HCT116 (cell line): ENCODE measurements around the gene GLI3. TPM values are rescaled to one million over a fixed set of nuclear protein-coding genes. Genes with fewer than 3 reads are reported as not detected.

ENCODE experiments used
- ATAC-seq: fragments of 200-7000 bp; cut with Tn5 transposase; 2 replicates; pipeline ENCODE4 v1.9.1; 2020; ENCODE audit warnings: mild to moderate bottlenecking, moderate library complexity
- BruUV-seq: library from RNA; stranded (reverse); fragments of 400-500 nt; replicated peaks from 2 replicates; lab custom pipeline; 2021; lab: Mats Ljungman, UMichigan
- CTCF ChIA-PET: fragments of 300-600 bp; sonication (Branson Sonifier 250); formaldehyde crosslinking; loops from one replicate; lab custom pipeline; 2021; ENCODE audit warnings: antibody characterized with exemption; lab: Charles Lee
- POLR2A ChIA-PET: fragments of 300-600, 350-600 bp; sonication (Branson Sonifier 250); formaldehyde crosslinking; loops from one replicate; lab custom pipeline; 2021; ENCODE audit warnings: antibody characterized with exemption; lab: Charles Lee
- RAD21 ChIA-PET, 2 experiments: fragments of 300-600 bp; sonication (Branson Sonifier 250); formaldehyde crosslinking; loops; one replicate each; lab custom pipeline; 2023; ENCODE audit warnings: low total read pairs in 2 of 2; ENCODE audit not compliant: uncharacterized antibody in 2 of 2, unreplicated experiment in 2 of 2, low non-redundant PET in 1 of 2; lab: Charles Lee
- DNase-seq: peaks from one replicate; pipeline ENCODE4 v3.0.0-alpha.2; 2010; ENCODE audit warnings: low read depth, low spot score
- H2AFZ ChIP-seq: fragments of 200-600 bp; shearing (Covaris generic), sonication (generic); 2 replicates; pipeline ENCODE4 v1.6.1; 2017; ENCODE audit warnings: low read depth, mixed run types, mixed read lengths, antibody characterized with exemption, low read length; ENCODE audit not compliant: poor library complexity, severe bottlenecking
- H3K27ac ChIP-seq: 2 replicates; pipeline ENCODE4 v1.5.1; 2012; ENCODE audit warnings: low read depth, low read length
- H3K27me3 ChIP-seq: fragments of 200-600 bp; sonication (generic); 2 replicates; pipeline ENCODE4 v1.6.1; 2016; ENCODE audit warnings: mixed run types, low read length, mixed read lengths; ENCODE audit not compliant: insufficient read depth
- H3K36me3 ChIP-seq, 2 experiments: fragments of 200-500 bp in 1 of 2; fragments of 200-600 bp in 1 of 2; sonication (Bioruptor generic) in 1 of 2; sonication (generic) in 1 of 2; 2 replicates each; pipeline versions ENCODE4 v1.5.1 to v1.6.1; 2014 to 2016; ENCODE audit warnings: low read length in 2 of 2, inconsistent platforms in 1 of 2, mixed read lengths in 1 of 2, mixed run types in 1 of 2; ENCODE audit not compliant: insufficient read depth in 2 of 2, control insufficient read depth in 1 of 2
- H3K4me1 ChIP-seq, 2 experiments: fragments of 200-600 bp in 1 of 2; sonication (generic) in 1 of 2; 2 replicates each; pipeline versions ENCODE4 v1.5.1 to v1.6.1; 2012 to 2017; ENCODE audit warnings: low read length in 2 of 2, inconsistent platforms in 1 of 2, mild to moderate bottlenecking in 1 of 2, mixed read lengths in 1 of 2, mixed run types in 1 of 2, moderate library complexity in 1 of 2; ENCODE audit not compliant: insufficient read depth in 2 of 2, control insufficient read depth in 1 of 2
- H3K4me2 ChIP-seq: fragments of 200-600 bp; sonication (generic); 2 replicates; pipeline ENCODE4 v1.6.1; 2017; ENCODE audit warnings: mixed run types, low read length, mixed read lengths
- H3K4me3 ChIP-seq, 2 experiments: fragments of 200-600 bp in 1 of 2; sonication (generic) in 1 of 2; replicated peaks in 1 of 2; 2 replicates each; pipeline ENCODE4 v1.5.1; 2011 to 2016; ENCODE audit warnings: low read length in 2 of 2, control low read depth in 1 of 2, low read depth in 1 of 2, mild to moderate bottlenecking in 1 of 2, mixed read lengths in 1 of 2, mixed run types in 1 of 2
- H3K79me2 ChIP-seq: fragments of 200-600 bp; sonication (generic); 2 replicates; pipeline ENCODE4 v1.6.1; 2017; ENCODE audit warnings: mild to moderate bottlenecking, mixed run types, low read length, moderate library complexity, mixed read lengths; ENCODE audit not compliant: insufficient read depth
- H3K9ac ChIP-seq: fragments of 200-600 bp; sonication (generic); 2 replicates; pipeline ENCODE4 v1.6.1; 2016; ENCODE audit warnings: low read length, mixed read lengths
- H3K9me2 ChIP-seq: fragments of 200-600 bp; sonication (generic), shearing (Covaris generic); 2 replicates; pipeline ENCODE4 v1.6.1; 2017; ENCODE audit warnings: mixed run types, mild to moderate bottlenecking, moderate library complexity; ENCODE audit not compliant: insufficient read depth
- H3K9me3 ChIP-seq, 2 experiments: fragments of 200-500 bp in 1 of 2; fragments of 200-600 bp in 1 of 2; sonication (Bioruptor generic) in 1 of 2; sonication (generic) in 1 of 2; 2 replicates each; pipeline ENCODE4 v1.6.1; 2014 to 2017; ENCODE audit warnings: low read length in 2 of 2, mixed read lengths in 2 of 2, inconsistent platforms in 1 of 2, low read depth in 1 of 2, mild to moderate bottlenecking in 1 of 2, mixed run types in 1 of 2, moderate library complexity in 1 of 2; ENCODE audit not compliant: control insufficient read depth in 1 of 2, insufficient read depth in 1 of 2
- H4K20me1 ChIP-seq: fragments of 200-600 bp; sonication (generic), shearing (Covaris generic); 2 replicates; pipeline ENCODE4 v1.6.1; 2017; ENCODE audit warnings: mixed run types, mild to moderate bottlenecking, moderate library complexity; ENCODE audit not compliant: insufficient read depth
- ATF3 ChIP-seq: IDR thresholded peaks from 2 replicates; pipeline ENCODE4 v1.6.1; 2012
- EGR1 ChIP-seq: IDR thresholded peaks from 2 replicates; pipeline ENCODE4 v1.6.1; 2012; ENCODE audit warnings: low read depth
- FOSL1 ChIP-seq: IDR thresholded peaks from 2 replicates; pipeline ENCODE4 v1.6.1; 2012; ENCODE audit warnings: low read depth
- JUND ChIP-seq: IDR thresholded peaks from 2 replicates; pipeline ENCODE4 v1.6.1; 2012
- SIN3A ChIP-seq: IDR thresholded peaks from 2 replicates; pipeline ENCODE4 v1.6.1; 2012; ENCODE audit warnings: low read depth
- SRF ChIP-seq: IDR thresholded peaks from 2 replicates; pipeline ENCODE4 v1.6.1; 2012; ENCODE audit warnings: low read depth
- YY1 ChIP-seq: IDR thresholded peaks from 2 replicates; pipeline ENCODE4 v1.6.1; 2011; ENCODE audit warnings: low read length, low read depth, moderate library complexity, mild to moderate bottlenecking; ENCODE audit not compliant: insufficient replicate concordance; ENCODE audit errors: extremely low read depth
- ZFX ChIP-seq: fragments of 450-650 bp; IDR thresholded peaks from 2 replicates; pipeline ENCODE4 v1.6.1; 2017
- ZNF274 ChIP-seq: fragments of 200-500 bp; sonication (Bioruptor generic); IDR thresholded peaks from 2 replicates; pipeline ENCODE4 v1.6.1; 2014; ENCODE audit warnings: mild to moderate bottlenecking, low read depth, low read length, inconsistent platforms
- intact Hi-C: fragments of 100-400 bp; cut with micrococcal nuclease; formaldehyde crosslinking; loops from 2 replicates; pipeline ENCODE4 v1.10.0; 2022
- total RNA-seq: library from RNA; stranded (reverse); gene quantifications from one replicate; pipeline ENCODE4 v1.2.1, GENCODE V29; 2021; ENCODE audit not compliant: unreplicated experiment
- TF ChIP-seq, protein P1 (sequence below): IDR thresholded peaks from 2 replicates; pipeline ENCODE4 v1.6.1; 2012
- TF ChIP-seq, protein P2 (sequence below), 3 experiments: fragments of 200-600 bp in 1 of 3; sonication (generic) in 1 of 3; IDR thresholded peaks in 2 of 3; conservative IDR thresholded peaks in 1 of 3; 2 replicates each; pipeline ENCODE4 v1.5.1; 2012 to 2017; ENCODE audit warnings: low read depth in 2 of 3, low read length in 2 of 3, antibody characterized with exemption in 1 of 3, borderline replicate concordance in 1 of 3, control low read depth in 1 of 3, mild to moderate bottlenecking in 1 of 3, mixed read lengths in 1 of 3, mixed run types in 1 of 3, moderate library complexity in 1 of 3; ENCODE audit not compliant: insufficient read depth in 1 of 3

The GLI3 gene
- total RNA-seq, 1 experiment from 2014 or later: 0.07 TPM

DNA sequence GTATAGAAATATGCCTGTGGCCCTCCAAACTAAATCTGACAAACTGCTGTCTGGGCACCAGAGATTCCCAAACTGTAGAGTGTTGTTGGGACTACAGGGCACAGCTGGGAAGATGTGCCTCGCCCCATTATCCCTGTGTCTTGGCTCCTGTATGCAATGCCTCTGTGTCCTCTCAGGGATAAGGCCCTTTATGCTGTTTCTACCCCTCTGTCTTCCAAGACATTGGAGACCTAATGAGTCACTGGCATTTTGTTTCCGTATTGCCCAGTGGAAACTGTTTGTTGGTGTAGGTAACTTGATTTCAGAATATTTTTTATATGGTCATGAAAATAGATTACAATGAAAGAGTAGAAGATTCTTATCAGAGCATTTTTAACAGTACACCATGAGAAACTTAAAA lies 183.2 kb downstream of the GLI3 start:
- no peaks in the 10 kb centered on the region for H3K4me1 ChIP-seq
- BruUV-seq: no TSS peak
- CTCF ChIA-PET: no interaction called here
- no peak overlapping the region for H3K27ac ChIP-seq
- DNase-seq: no peak
- no peak overlapping the region for H3K9ac ChIP-seq
- intact Hi-C loops: no loop called here
- no peaks in the 10 kb centered on the region for H3K79me2 ChIP-seq
- H3K4me2 ChIP-seq: no peak overlapping the region
- H3K36me3 ChIP-seq: no peaks in the 10 kb centered on the region
- no peaks in the 10 kb centered on the region; a peak in 1 of 4 replicates for H3K9me3 ChIP-seq
- H3K27me3 ChIP-seq: peaks cover 4% of the 10 kb centered on the region; the same call in 1 of the 2 replicates
- no peaks in the 10 kb centered on the region for H4K20me1 ChIP-seq
- POLR2A ChIA-PET: no interaction called here
- no peaks in the 10 kb centered on the region for H3K9me2 ChIP-seq
- ATAC-seq: no peak
- no peak overlapping the region for H2AFZ ChIP-seq
- RAD21 ChIA-PET: no interaction called here
- no peak for TF ChIP-seq FOSL1
- TF ChIP-seq, protein P1, sequence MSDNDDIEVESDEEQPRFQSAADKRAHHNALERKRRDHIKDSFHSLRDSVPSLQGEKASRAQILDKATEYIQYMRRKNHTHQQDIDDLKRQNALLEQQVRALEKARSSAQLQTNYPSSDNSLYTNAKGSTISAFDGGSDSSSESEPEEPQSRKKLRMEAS: no peak
- TF ChIP-seq ZFX: no peak
- TF ChIP-seq, protein P2, sequence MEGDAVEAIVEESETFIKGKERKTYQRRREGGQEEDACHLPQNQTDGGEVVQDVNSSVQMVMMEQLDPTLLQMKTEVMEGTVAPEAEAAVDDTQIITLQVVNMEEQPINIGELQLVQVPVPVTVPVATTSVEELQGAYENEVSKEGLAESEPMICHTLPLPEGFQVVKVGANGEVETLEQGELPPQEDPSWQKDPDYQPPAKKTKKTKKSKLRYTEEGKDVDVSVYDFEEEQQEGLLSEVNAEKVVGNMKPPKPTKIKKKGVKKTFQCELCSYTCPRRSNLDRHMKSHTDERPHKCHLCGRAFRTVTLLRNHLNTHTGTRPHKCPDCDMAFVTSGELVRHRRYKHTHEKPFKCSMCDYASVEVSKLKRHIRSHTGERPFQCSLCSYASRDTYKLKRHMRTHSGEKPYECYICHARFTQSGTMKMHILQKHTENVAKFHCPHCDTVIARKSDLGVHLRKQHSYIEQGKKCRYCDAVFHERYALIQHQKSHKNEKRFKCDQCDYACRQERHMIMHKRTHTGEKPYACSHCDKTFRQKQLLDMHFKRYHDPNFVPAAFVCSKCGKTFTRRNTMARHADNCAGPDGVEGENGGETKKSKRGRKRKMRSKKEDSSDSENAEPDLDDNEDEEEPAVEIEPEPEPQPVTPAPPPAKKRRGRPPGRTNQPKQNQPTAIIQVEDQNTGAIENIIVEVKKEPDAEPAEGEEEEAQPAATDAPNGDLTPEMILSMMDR (IDR thresholded peaks at IDR 0.05 in 2 of 3, conservative IDR thresholded peaks at IDR 0.05 in 1 of 3; ENCODE audit: borderline replicate concordance in 1 of 3, insufficient read depth in 1 of 3, low read depth in 2 of 3, low read length in 2 of 3): no peak
- TF ChIP-seq ZNF274: no peak
- no peak for TF ChIP-seq YY1
- no peak for TF ChIP-seq ATF3
- no peak for TF ChIP-seq JUND
- no peak for TF ChIP-seq SRF
- no peak for TF ChIP-seq SIN3A
- no peak for TF ChIP-seq EGR1
- TF ChIP-seq, all 23 proteins: peak for 0
- no peak overlapping the region for H3K4me3 ChIP-seq
